ENCODE data around the gene DUOX2. TPM values are rescaled to one million over a fixed set of nuclear protein-coding genes. Genes with fewer than 3 reads are reported as not detected.
"Not testable (repeated sequence)": the region's sequence is repeated elsewhere in the genome, so short reads cannot be mapped to it uniquely, and the experiment has no call there.

Gene DUOX2
- total RNA-seq, 1 experiment from 2014 or later, result 0.04 TPM

GRCh38 chr15:45073602-45074001, 40.4 kb downstream of the DUOX2 start:
- DNase-seq (ENCODE audit: low spot score), result not testable (repeated sequence)

- DNase-seq (ENCODE audit: low spot score), result not testable (repeated sequence)
Measured at GRCh38 chr15:45069942-45070360, 44.0 kb downstream of the DUOX2 start.

DNA sequence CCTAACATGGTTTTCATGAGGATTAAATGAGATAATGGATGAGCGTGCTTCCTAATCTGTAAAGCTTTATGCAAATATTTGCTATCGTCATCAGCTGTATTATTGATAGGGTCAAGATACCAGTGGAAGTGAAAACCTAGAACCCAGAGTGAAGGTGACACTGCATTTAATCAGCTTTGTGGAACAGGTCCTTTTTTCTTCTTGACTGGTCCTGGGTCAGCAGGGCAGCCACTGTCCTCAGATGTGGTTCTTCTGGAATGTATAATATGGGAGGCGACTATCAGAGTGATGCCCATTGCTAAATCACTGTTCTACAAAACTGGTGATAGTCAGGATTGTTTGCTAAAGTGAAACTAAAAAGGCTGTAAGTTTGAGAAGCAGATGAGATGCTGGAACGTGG, 49.6 kb downstream of the DUOX2 start:
- no peak for DNase-seq (ENCODE audit: low spot score)

DNA sequence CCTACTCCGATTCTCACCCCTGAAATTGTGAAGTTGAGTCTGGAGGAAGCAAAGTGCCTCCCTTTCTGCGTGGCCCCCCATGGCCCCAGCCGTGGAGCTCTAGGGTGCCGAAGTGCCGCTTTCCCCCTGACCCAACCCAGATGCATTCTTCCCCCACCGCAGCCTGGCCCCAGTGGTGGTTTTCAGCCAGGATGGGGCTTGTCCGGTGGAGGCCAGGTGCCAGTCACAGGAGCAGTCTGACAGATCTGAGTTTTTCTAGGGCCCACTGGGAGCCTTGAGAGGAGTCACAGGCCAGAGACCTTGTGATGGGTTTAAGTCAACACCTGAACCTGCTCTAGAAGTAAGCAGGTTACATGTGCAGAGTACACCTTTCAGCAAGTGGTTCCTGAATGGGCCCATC, 51.7 kb downstream of the DUOX2 start:
- DNase-seq (ENCODE audit: low spot score), result not testable (repeated sequence)

- not testable (repeated sequence) for DNase-seq (ENCODE audit: low spot score)
Measured at GRCh38 chr15:45058690-45059675, 55.0 kb downstream of the DUOX2 start.

GRCh38 chr15:45052676-45053075, 61.3 kb downstream of the DUOX2 start:
- DNase-seq (ENCODE audit: low spot score), result not testable (repeated sequence)

GRCh38 chr15:45050587-45050986, 63.4 kb downstream of the DUOX2 start:
- no peak for DNase-seq (ENCODE audit: low spot score)

GRCh38 chr15:45048794-45049631, 65.0 kb downstream of the DUOX2 start:
- no peak for DNase-seq (ENCODE audit: low spot score)

- DNase-seq (ENCODE audit: low spot score), result not testable (repeated sequence)
Measured at GRCh38 chr15:45048449-45048793, 65.6 kb downstream of the DUOX2 start.

GRCh38 chr15:45044270-45044669, 69.7 kb downstream of the DUOX2 start:
- DNase-seq (ENCODE audit: low spot score), result not testable (repeated sequence)

- DNase-seq (ENCODE audit: low spot score), result not testable (repeated sequence)
Measured at GRCh38 chr15:45042859-45043258, 71.1 kb downstream of the DUOX2 start.

Other genes starting within 250 kb of the DUOX2 start
- gene TERB2, start 157.5 kb downstream of the DUOX2 start, total RNA-seq (2014; rRNA removed; shearing (Covaris generic)), result not detected in 2 replicates
- gene SORD, start 91.0 kb downstream of the DUOX2 start, total RNA-seq (2014; rRNA removed; shearing (Covaris generic)), result 38.8 and 41.2 TPM in 2 replicates
- gene DUOXA2, start 154 bp upstream of the DUOX2 start, total RNA-seq (2014; rRNA removed; shearing (Covaris generic)), result not detected in 2 replicates
- gene DUOXA1, start 15.7 kb upstream of the DUOX2 start, total RNA-seq (2014; rRNA removed; shearing (Covaris generic)), result not detected in 2 replicates
- not detected in 2 replicates for gene DUOX1, start 15.8 kb upstream of the DUOX2 start, total RNA-seq (2014; rRNA removed; shearing (Covaris generic))
- gene SHF, start 73.8 kb upstream of the DUOX2 start, total RNA-seq (2014; rRNA removed; shearing (Covaris generic)), result 2.7 and 5.1 TPM in 2 replicates
- not detected in 2 replicates for gene SLC28A2, start 138.1 kb upstream of the DUOX2 start, total RNA-seq (2014; rRNA removed; shearing (Covaris generic))